Lung (tissue), 12 donors: Measurements from ENCODE around the gene TMEM132E. TPM values are rescaled to one million over a fixed set of nuclear protein-coding genes. Genes with fewer than 3 reads are reported as not detected.

Experiments
- ATAC-seq: fragments of 200-7000 bp; cut with Tn5 transposase; one replicate; pipeline ENCODE4 v1.9.1; 2020; ENCODE audit warnings: moderate number of reproducible peaks; ENCODE audit not compliant: insufficient read depth, low FRiP score
- DNase-seq, 3 donors: peaks; one replicate each; pipeline ENCODE4 v3.0.0-alpha.2; 2013 to 2017
- H3K27ac ChIP-seq, 2 donors: one replicate each; pipeline ENCODE4 v1.5.1; 2013; ENCODE audit warnings: mild to moderate bottlenecking in 2 of 2, moderate library complexity in 2 of 2, control low read depth in 1 of 2, inconsistent platforms in 1 of 2, low read depth in 1 of 2, low read length in 1 of 2
- H3K27me3 ChIP-seq, 3 donors: one replicate each; pipeline ENCODE4 v1.5.1; 2013; ENCODE audit warnings: low read length in 2 of 3; ENCODE audit not compliant: control insufficient read depth in 3 of 3, insufficient read depth in 3 of 3
- H3K36me3 ChIP-seq, 4 donors: one replicate each; pipeline ENCODE4 v1.5.1; 2013; ENCODE audit warnings: low read length in 4 of 4, mild to moderate bottlenecking in 1 of 4, moderate library complexity in 1 of 4; ENCODE audit not compliant: control insufficient read depth in 4 of 4, insufficient read depth in 4 of 4
- H3K4me1 ChIP-seq, 5 donors: one replicate each; pipeline ENCODE4 v1.5.1; 2013; ENCODE audit warnings: low read length in 5 of 5, mild to moderate bottlenecking in 2 of 5, moderate library complexity in 1 of 5; ENCODE audit not compliant: control insufficient read depth in 5 of 5, insufficient read depth in 5 of 5
- H3K4me3 ChIP-seq: one replicate; pipeline ENCODE4 v1.5.1; 2013; ENCODE audit warnings: mild to moderate bottlenecking, control low read depth, moderate library complexity
- H3K9ac ChIP-seq, 2 donors: one replicate each; pipeline ENCODE4 v1.5.1; 2013; ENCODE audit warnings: low read length in 2 of 2, control low read depth in 1 of 2; ENCODE audit not compliant: insufficient read depth in 1 of 2
- H3K9me3 ChIP-seq, 4 donors: one replicate each; pipeline ENCODE4 v1.5.1; 2013; ENCODE audit warnings: low read length in 3 of 4, mild to moderate bottlenecking in 1 of 4, moderate library complexity in 1 of 4; ENCODE audit not compliant: control insufficient read depth in 4 of 4, insufficient read depth in 3 of 4
- CTCF ChIP-seq: IDR thresholded peaks from 2 replicates; pipeline ENCODE4 v1.5.1; 2012; ENCODE audit warnings: mild to moderate bottlenecking; ENCODE audit errors: control extremely low read depth, extremely low read depth
- WGBS, 2 donors: extraction: QIAGEN DNeasy Blood & Tissue Kit; methylation state at CpG; one replicate each; pipeline ENCODE4 v1.1.7; 2013; 5-methylcytosine and 5-hydroxymethylcytosine counted together
- polyA plus RNA-seq, 2 donors: library from polyadenylated mRNA; stranded (reverse); fragments of 200-250 nt; gene quantifications; one replicate each; pipeline ENCODE4 v1.2.1, GENCODE V29; 2013
- total RNA-seq, 2 donors: library from RNA; depleted of rRNA in 1 of 2; stranded (reverse); fragments of >200 nt in 1 of 2; gene quantifications; one replicate each; pipeline ENCODE4 v1.2.1, GENCODE V29; 2014 to 2021
- donor health status: control.
- donor health status: control.
- donor health status: Bipolar disorder and iron deficiency.
- donor health status: healthy.
- donor health status: DM: yes; HTN: yes; CAD: no.

The TMEM132E gene
- total and polyA plus RNA-seq, 4 donors: 0.02 to 0.17 (median 0.07) TPM

GRCh38 chr17:34639706-34640425, 60.5 kb downstream of the TMEM132E start:
- Histone ChIP-seq H3K4me1 (peaks cover 0 to 10% (median 0%) of the 10 kb centered on the region in 5 donors), H3K27me3 (peaks cover 0 to 53% (median 7%) of the 10 kb centered on the region in 3 donors), H3K9me3 (no peaks in the 10 kb centered on the region), H3K9ac (no peak overlapping the region), H3K4me3 (no peak overlapping the region), H3K36me3 (no peaks in the 10 kb centered on the region), H3K27ac (no peak overlapping the region)
- DNase-seq: no peak
- no peak for TF ChIP-seq CTCF
- 68 to 78% methylated on average over 6 of the region's 6 CpGs for WGBS, 2 donors
- ATAC-seq: no peak

- no peak overlapping the region for H3K4me3 ChIP-seq
- no peak for TF ChIP-seq CTCF
- DNase-seq (no peak), ATAC-seq (no peak)
- peaks cover 0 to 25% (median 9%) of the 10 kb centered on the region in 5 donors for H3K4me1 ChIP-seq
- 46 to 77% methylated on average over 7 of the region's 7 CpGs for WGBS, 2 donors
- no peaks in the 10 kb centered on the region for H3K36me3 ChIP-seq
- peaks cover 0 to 44% (median 5%) of the 10 kb centered on the region in 3 donors for H3K27me3 ChIP-seq
- H3K9me3 ChIP-seq: no peaks in the 10 kb centered on the region
- no peak overlapping the region for H3K9ac ChIP-seq
- H3K27ac ChIP-seq: no peak overlapping the region
These were observed 62.0 kb downstream of the TMEM132E start for GRCh38 chr17:34641368-34641767.

DNA sequence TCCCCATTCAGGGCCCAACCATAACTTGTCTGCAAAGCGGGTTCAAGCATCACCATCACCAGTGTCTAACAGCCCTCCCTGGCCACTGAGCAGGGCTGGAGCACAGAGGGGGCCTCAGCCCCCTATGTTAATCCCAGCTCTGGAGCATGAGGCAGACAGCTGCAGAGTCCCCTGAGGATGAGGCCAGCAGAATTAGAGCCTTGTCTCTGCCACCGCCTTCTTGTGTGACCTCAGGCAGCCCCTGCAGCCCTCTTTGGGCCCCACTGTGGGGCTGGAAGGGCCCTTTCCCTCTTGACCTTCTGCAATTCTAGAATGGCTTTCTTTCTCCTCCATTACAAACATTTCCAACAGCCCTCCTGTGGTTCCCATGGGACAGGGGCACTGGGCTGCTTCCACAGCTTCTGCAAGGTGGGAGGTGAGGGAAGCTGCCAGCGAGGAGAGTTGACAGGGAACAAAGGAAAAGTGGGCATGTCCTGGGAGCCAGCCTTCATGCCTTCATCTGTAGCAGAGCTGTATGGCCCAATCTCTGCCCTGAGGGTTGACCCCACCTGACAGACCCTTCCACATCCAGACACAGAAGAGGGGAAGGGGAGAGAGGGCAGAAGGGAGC, 65.7 kb downstream of the TMEM132E start:
- Histone ChIP-seq H3K27me3 (peaks cover 0 to 21% (median 0%) of the 10 kb centered on the region in 3 donors), H3K9ac (no peak overlapping the region), H3K9me3 (no peaks in the 10 kb centered on the region), H3K27ac (no peak overlapping the region), H3K4me1 (peaks cover 0 to 33% (median 9%) of the 10 kb centered on the region in 5 donors), H3K36me3 (no peaks in the 10 kb centered on the region), H3K4me3 (no peak overlapping the region)
- no peak for ATAC-seq
- 70 to 83% methylated on average over 3 of the region's 3 CpGs for WGBS, 2 donors
- no peak for DNase-seq
- no peak for TF ChIP-seq CTCF
